ES-I3 (cell line): Measurements from ENCODE around the gene ATP6V1G3.
"Not testable (repeated sequence)": the region's sequence is repeated elsewhere in the genome, so short reads cannot be mapped to it uniquely, and the experiment has no call there.

Experiments used
- H3K36me3 ChIP-seq: 2 replicates; pipeline ENCODE4 v1.6.1; 2013; ENCODE audit warnings: mild to moderate bottlenecking, low read length, control low read depth, moderate library complexity; ENCODE audit not compliant: insufficient read depth
- H3K4me1 ChIP-seq: 2 replicates; pipeline ENCODE4 v1.6.1; 2013; ENCODE audit warnings: mild to moderate bottlenecking, control low read depth, low read length; ENCODE audit not compliant: insufficient read depth
- H3K9ac ChIP-seq: 2 replicates; pipeline ENCODE4 v1.6.1; 2013; ENCODE audit warnings: low read depth, mild to moderate bottlenecking, low read length, moderate library complexity
- H3K9me3 ChIP-seq: 2 replicates; pipeline ENCODE4 v1.6.1; 2013; ENCODE audit warnings: mild to moderate bottlenecking, low read length, moderate library complexity; ENCODE audit not compliant: control insufficient read depth, insufficient read depth

Gene ATP6V1G3

GRCh38 chr1:198529414-198529813, 11.1 kb downstream of the ATP6V1G3 start:
- no peak overlapping the region for H3K9ac ChIP-seq
- H3K4me1 ChIP-seq, result no peaks in the 10 kb centered on the region
- no peaks in the 10 kb centered on the region; the same call in 1 of the 2 replicates for H3K36me3 ChIP-seq
- no peaks in the 10 kb centered on the region for H3K9me3 ChIP-seq

- H3K9ac ChIP-seq, result no peak overlapping the region
- no peaks in the 10 kb centered on the region for H3K4me1 ChIP-seq
- no peaks in the 10 kb centered on the region for H3K9me3 ChIP-seq
These were observed 12.1 kb downstream of the ATP6V1G3 start for GRCh38 chr1:198528364-198528763.

GRCh38 chr1:198524556-198524955, 15.9 kb downstream of the ATP6V1G3 start:
- H3K36me3 ChIP-seq, result no peaks in the 10 kb centered on the region; the same call in 1 of the 2 replicates
- peaks cover 13% of the 10 kb centered on the region for H3K4me1 ChIP-seq
- no peak overlapping the region for H3K9ac ChIP-seq
- no peaks in the 10 kb centered on the region for H3K9me3 ChIP-seq

More at GRCh38 chr1:198528364-198528763, 12.1 kb downstream of the ATP6V1G3 start:
- H3K36me3 ChIP-seq, result no peaks in the 10 kb centered on the region; the same call in 1 of the 2 replicates

- not testable (repeated sequence) for H3K9ac ChIP-seq, H3K9me3 ChIP-seq, H3K36me3 ChIP-seq
- H3K4me1 ChIP-seq, result peaks cover 18% of the 10 kb centered on the region
These were observed 16.4 kb downstream of the ATP6V1G3 start for GRCh38 chr1:198524127-198524526.

- H3K4me1 ChIP-seq, result peaks cover 21% of the 10 kb centered on the region
- H3K9ac ChIP-seq, result no peak overlapping the region
These were observed 17.1 kb downstream of the ATP6V1G3 start for GRCh38 chr1:198523182-198523950.

GRCh38 chr1:198520524-198521254, 19.8 kb downstream of the ATP6V1G3 start:
- H3K9ac ChIP-seq, result no peak overlapping the region
- peaks cover 25% of the 10 kb centered on the region for H3K4me1 ChIP-seq
- no peaks in the 10 kb centered on the region for H3K36me3 ChIP-seq

More at GRCh38 chr1:198523182-198523950, 17.1 kb downstream of the ATP6V1G3 start:
- Histone ChIP-seq H3K9me3 (no peaks in the 10 kb centered on the region), H3K36me3 (no peaks in the 10 kb centered on the region; the same call in 1 of the 2 replicates)

GRCh38 chr1:198519639-198520501, 20.6 kb downstream of the ATP6V1G3 start:
- Histone ChIP-seq H3K9ac (no peak overlapping the region), H3K36me3 (no peaks in the 10 kb centered on the region), H3K9me3 (no peaks in the 10 kb centered on the region), H3K4me1 (peaks cover 25% of the 10 kb centered on the region)

More at GRCh38 chr1:198520524-198521254, 19.8 kb downstream of the ATP6V1G3 start:
- no peaks in the 10 kb centered on the region for H3K9me3 ChIP-seq

GRCh38 chr1:198517623-198518199, 22.8 kb downstream of the ATP6V1G3 start:
- H3K36me3 ChIP-seq, result no peaks in the 10 kb centered on the region
- H3K9me3 ChIP-seq, result no peaks in the 10 kb centered on the region
- H3K9ac ChIP-seq, result no peak overlapping the region
- peaks cover 25% of the 10 kb centered on the region for H3K4me1 ChIP-seq

- Histone ChIP-seq H3K4me1 (no peaks in the 10 kb centered on the region), H3K36me3 (no peaks in the 10 kb centered on the region), H3K9me3 (no peaks in the 10 kb centered on the region), H3K9ac (no peak overlapping the region)
These were observed 40.4 kb downstream of the ATP6V1G3 start for GRCh38 chr1:198500096-198500495.

- Histone ChIP-seq H3K9ac (no peak overlapping the region), H3K4me1 (no peaks in the 10 kb centered on the region), H3K9me3 (no peaks in the 10 kb centered on the region), H3K36me3 (no peaks in the 10 kb centered on the region)
These were observed 40.9 kb downstream of the ATP6V1G3 start for GRCh38 chr1:198499588-198499987.

GRCh38 chr1:198498881-198499280, 41.6 kb downstream of the ATP6V1G3 start:
- H3K9ac ChIP-seq, result no peak overlapping the region
- no peaks in the 10 kb centered on the region for H3K9me3 ChIP-seq
- H3K36me3 ChIP-seq, result no peaks in the 10 kb centered on the region
- H3K4me1 ChIP-seq, result no peaks in the 10 kb centered on the region

GRCh38 chr1:198498103-198498385, 42.4 kb downstream of the ATP6V1G3 start:
- H3K9ac ChIP-seq, result no peak overlapping the region
- no peaks in the 10 kb centered on the region for H3K9me3 ChIP-seq
- no peaks in the 10 kb centered on the region for H3K36me3 ChIP-seq
- H3K4me1 ChIP-seq, result no peaks in the 10 kb centered on the region

- H3K9ac ChIP-seq, result no peak overlapping the region
- H3K36me3 ChIP-seq, result no peaks in the 10 kb centered on the region
These were observed 43.0 kb downstream of the ATP6V1G3 start for GRCh38 chr1:198497326-198498102.

More at GRCh38 chr1:198497326-198498102, 43.0 kb downstream of the ATP6V1G3 start:
- Histone ChIP-seq H3K9me3 (no peaks in the 10 kb centered on the region), H3K4me1 (no peaks in the 10 kb centered on the region)
